Ovary (tissue), 3 donors: ENCODE measurements around the gene TOB1.
"Not testable (repeated sequence)": the region's sequence is repeated elsewhere in the genome, so short reads cannot be mapped to it uniquely, and the experiment has no call there.

Source experiments
- EP300 ChIP-seq: sonication (generic); formaldehyde crosslinking; IDR thresholded peaks from one replicate; pipeline ENCODE4 v1.6.1; 2017; ENCODE audit warnings: antibody characterized with exemption
- POLR2A ChIP-seq: fragments of 450-650 bp; IDR thresholded peaks from one replicate; pipeline ENCODE4 v1.6.1; 2017; ENCODE audit warnings: antibody characterized with exemption, mild to moderate bottlenecking, moderate library complexity
- TF ChIP-seq, protein P1 (sequence below), 3 donors: fragments of 450-650 bp in 2 of 3; fragments of 200-600 bp in 1 of 3; IDR thresholded peaks; one replicate each; pipeline versions ENCODE4 v1.5.1 to v1.8.0; 2016 to 2022; ENCODE audit warnings: antibody characterized with exemption in 3 of 3, mild to moderate bottlenecking in 1 of 3
- donor health status: DM: no; HTN: no; CAD: no.

DNA sequence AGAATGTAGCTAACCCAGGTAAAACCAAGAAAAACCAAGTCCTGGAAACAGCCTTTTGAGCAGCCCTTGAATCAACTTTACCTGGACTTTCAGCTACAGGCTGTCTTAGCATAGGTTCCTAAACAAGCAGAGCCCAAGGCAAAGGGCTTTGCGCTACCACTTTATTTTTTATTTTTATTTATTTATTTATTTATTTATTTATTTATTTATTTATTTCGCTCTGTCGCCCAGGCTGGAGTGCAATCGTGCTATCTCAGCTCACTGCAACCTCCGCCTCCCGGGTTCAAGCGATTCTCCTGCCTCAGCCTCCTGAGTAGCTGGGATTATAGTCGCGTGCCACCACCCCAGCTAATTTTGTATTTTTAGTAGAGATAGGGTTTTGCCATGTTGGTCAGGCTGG, 10.9 kb upstream of the TOB1 start:
- TF ChIP-seq, protein P1, sequence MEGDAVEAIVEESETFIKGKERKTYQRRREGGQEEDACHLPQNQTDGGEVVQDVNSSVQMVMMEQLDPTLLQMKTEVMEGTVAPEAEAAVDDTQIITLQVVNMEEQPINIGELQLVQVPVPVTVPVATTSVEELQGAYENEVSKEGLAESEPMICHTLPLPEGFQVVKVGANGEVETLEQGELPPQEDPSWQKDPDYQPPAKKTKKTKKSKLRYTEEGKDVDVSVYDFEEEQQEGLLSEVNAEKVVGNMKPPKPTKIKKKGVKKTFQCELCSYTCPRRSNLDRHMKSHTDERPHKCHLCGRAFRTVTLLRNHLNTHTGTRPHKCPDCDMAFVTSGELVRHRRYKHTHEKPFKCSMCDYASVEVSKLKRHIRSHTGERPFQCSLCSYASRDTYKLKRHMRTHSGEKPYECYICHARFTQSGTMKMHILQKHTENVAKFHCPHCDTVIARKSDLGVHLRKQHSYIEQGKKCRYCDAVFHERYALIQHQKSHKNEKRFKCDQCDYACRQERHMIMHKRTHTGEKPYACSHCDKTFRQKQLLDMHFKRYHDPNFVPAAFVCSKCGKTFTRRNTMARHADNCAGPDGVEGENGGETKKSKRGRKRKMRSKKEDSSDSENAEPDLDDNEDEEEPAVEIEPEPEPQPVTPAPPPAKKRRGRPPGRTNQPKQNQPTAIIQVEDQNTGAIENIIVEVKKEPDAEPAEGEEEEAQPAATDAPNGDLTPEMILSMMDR (IDR thresholded peaks at IDR 0.05): not testable (repeated sequence)
- not testable (repeated sequence) for TF ChIP-seq POLR2A, EP300
